Amygdala (tissue), 56 donors: ENCODE data around the gene COL24A1.

ENCODE experiments used
- DNase-seq, 56 donors: peaks; one replicate each; lab custom pipeline; 2025; lab: John Stamatoyannopoulos, UW

The COL24A1 gene

GRCh38 chr1:85707990-85708828, 448.4 kb downstream of the COL24A1 start, which contains the start of gene ZNHIT6:
Gene ZNHIT6 (minus strand): TSS chr1:85708433. CDS start chr1:85708284, 149 bp downstream.
- DNase-seq, result peak; percentile 24 to 91 (median 83)

DNA sequence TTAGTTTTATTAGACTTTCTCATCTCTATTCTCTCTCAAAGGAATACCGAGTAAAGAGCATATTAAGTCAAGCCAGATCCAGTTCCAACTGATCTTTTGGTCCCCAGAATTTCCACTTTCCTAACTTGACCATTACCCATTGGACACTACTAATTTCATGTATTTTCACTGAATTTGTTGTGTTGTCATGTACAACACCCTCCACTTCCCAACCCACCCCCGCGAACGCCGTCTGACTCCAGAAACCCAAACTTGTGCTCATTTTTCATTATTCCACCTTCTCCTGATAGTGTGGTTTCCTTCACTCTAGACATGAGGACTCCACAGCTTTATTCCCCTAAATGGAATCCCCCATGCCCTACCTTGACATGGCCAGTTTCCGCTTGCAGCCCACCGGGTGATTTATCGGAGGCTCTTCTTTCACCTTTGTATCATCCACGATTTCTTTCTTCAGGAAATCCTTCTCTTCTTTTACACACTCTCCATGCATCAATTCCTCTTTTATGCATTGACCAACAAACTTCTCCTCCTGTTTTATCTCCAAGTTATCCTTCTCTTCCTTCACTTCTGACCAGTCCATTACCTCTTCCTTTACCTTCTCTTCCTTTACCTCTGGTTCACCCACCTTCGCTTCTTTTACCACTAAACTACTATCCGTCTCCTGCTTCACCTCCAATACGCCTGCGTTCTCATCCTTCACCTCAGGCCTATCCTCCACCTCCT, 449.1 kb downstream of the COL24A1 start:
- DNase-seq, result no peak

DNA sequence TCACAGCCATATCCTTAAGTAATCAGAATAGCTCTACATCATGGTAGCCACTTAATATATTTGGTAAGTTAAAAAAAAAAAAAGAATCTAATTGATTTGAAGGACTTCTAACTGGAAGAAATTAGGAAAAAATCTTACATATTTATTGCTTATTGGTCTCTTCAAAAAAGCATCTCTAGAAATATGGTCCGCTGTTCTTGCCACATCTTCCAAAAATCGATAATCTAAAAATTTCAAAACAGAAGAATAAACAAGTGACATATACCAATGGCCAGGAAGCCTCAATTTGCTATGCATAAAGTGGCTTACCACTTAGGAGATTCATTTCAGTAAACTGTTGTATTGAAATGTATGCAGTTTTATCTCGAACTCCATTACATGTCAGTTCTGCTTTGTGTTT, 450.6 kb downstream of the COL24A1 start:
- DNase-seq, result no peak

GRCh38 chr1:85700422-85700821, 456.1 kb downstream of the COL24A1 start:
- DNase-seq, result no peak

DNA sequence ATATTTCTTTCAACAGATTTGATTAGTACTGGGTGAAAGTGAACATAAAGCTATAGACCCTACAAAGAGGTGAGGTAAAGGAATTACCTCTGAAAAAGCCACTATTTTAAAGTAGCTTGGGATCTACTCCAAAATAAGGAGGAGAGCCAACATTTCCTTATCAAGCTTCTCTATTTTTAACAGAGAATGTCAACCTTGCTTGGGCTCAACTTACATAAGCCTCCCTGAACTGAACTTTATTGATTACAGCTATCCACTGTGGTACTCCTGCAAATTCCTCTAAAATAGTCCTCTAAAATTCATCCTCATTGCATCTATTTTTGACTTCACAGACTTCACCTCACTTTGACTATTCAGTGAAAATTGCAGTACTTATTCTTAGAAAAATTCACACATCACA, 458.7 kb downstream of the COL24A1 start:
- no peak for DNase-seq

- DNase-seq, result no peak
These were observed 463.8 kb downstream of the COL24A1 start for GRCh38 chr1:85692730-85693314.

DNA sequence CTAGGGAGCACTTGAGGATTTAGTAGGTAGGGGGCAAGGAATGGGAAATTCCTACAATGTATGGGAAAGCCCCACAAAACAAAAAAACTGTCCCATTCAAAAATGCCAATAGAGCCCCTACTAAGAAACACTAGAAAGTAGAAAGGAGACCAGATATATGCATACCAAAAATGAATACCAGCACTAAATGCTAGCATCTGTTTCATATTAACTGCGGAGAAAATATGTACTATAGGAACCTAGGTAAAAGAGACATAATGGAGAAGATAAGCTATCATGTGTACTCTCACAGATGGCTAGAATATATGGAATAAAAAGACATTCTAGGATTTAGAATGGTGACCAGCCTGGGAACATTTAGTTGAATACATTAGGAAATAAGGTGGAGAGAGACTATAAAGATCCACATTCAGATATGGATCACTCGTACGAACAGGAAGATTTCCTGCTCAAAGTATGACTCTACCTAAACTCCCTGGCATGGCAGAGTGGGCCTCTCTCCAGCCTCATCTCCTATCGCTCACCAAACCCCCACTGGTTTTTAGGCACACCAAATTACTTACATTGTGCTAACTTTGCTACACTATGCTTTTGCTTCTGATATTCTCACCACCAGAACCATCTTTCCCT, 466.7 kb downstream of the COL24A1 start:
- no peak for DNase-seq

GRCh38 chr1:85683292-85684025, 473.1 kb downstream of the COL24A1 start:
- DNase-seq, result no peak

DNA sequence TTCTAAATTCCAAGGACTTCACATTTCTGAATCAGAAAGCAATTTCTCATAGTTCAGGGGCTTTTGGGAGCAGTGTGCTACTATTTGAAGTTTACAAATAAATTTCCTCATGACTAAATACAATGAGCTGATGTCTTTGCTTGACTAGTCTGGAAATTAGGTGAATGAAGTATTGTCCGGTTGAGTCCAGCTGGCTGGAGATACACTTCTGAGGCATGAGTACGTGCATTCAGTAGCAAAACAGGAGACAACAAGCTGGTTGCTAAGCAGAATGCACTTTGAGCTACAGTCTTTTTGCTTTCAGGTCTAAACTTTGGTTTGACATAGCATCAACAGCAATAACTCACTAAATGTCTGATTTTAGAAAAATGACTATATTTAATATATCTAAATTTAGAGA, 475.5 kb downstream of the COL24A1 start:
- DNase-seq, result peak in 10 of 56 donors; percentile 1 to 37 (median 12)
